ENCODE data around the gene CRACDL.

Gene CRACDL

DNA sequence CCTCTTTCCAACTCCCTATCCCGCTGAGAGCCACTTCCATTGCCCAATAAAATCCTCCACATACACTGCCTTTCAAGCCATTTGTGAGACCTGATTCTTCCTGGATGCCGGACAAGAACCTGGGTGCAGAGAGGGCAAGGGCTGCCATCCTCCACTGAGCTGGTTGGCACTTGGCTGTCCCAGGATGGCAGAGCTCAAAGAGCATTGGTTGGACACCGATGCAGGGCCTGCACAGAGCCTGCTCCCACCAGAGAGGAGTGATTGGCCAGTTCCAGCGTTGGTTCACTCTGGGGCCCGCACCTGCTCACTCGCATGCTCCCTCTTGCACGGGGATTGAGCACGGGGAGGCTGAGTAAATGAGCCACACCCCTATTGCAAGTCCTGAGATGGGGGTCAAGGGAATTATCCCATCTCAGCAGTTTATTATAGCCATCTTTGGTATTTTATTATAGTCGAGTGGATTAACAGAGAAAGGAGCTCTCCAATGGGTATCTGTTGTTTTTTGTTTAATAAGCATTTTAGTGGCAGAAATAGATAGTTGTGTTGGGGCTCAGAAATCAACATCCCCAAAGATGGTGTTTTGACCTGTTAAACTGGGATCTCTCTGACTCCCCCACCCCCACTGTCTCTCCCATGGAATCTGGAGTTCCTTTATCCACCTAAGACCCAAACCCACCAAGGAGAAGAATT, 185.3 kb downstream of the CRACDL start:
- no peak for DNase-seq (ENCODE audit: low read depth)

DNA sequence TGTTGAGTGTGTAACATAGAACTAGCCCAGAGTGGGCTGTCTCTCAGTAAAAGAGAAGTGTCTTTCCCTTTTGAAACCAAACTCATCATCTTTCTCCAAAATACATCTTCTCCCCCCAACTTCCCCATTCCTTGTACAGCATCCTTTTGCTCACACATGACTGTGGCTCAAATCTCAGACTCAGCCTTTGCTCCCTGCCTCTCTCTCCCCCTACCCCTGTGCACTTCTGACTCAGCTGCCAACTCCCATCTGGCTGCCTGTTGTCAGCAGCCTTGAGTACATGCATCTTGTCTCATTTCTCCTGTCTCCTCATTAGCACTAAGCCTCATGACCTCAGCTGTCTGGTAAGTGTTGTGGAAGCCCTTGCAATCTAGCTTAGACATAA, 187.0 kb downstream of the CRACDL start:
- DNase-seq (ENCODE audit: low read depth): no peak

DNA sequence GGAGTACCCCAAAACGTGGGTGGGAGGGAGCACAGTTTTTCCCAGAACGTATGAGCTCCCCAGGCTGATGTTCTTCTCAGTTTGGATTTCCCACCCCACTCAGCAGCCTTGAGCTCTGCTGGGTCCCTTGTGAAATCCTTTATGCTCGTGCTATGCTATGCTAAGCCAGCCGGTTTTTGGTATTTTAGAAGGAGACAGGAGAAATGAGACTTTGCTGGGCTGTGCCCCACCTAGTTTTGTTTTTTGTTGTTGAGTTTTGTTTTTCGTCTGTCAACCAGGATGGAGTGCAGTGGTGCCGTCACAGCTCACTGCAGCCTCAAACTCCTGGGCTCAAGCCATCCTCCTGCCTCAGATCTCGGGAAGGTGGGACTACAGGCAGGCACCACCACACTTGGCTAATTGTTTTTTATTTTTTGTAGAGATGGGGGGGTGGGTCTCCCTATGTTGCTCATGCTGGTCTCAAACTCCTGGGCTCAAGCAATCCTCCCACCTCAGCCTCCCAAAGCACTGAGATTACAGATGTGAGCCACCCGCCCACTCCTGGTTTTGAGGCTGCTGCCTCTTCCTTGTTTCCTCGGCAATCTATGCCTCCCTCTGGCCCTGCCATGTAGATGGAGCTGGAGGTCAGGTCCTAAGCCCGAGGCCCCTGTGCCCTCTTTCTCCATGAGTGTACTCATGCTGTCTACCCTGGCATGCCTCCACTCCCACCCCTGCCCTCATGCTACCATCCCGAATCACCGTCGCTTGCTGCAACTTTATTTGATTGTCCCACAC, 187.5 kb downstream of the CRACDL start:
- DNase-seq (ENCODE audit: low read depth): no peak

DNA sequence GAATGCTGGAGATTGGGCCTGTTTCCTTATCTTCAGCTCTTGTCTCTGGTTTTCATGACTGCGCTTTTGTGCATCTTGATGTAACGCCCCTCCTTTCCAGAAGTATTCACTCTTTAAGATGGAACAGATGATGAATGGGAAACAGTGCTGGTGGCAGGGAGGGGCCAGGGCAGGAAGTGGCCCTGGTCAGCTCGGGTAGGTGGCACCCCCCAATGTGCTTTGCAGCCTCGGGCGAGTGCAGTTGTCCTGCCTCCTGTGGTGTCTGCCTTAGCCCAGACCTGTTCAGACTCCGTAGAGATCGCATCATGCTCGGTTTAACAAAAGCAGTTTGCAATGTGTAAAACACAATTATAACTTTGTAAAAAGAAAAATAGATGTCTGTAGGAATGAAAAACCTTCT, 188.1 kb downstream of the CRACDL start:
- DNase-seq (ENCODE audit: low read depth): no peak

DNA sequence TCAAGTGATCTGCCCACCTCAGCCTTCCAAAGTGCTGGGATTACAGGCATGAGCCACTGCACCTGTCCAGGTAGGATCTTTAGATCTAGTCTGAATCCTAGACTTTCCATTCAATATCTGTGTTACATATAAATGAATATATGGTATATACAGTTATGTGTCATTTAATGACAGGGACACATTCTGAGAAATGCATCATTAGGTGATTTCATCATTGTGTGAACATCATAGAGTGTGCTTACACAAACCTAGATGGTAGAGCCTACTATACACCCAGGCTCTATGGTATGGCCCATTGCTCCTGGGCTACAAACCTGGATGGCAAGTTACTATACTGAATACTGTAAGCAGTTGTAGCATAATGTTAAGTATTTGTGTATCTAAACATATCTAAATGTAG, 189.6 kb downstream of the CRACDL start:
- DNase-seq (ENCODE audit: low read depth): no peak

DNA sequence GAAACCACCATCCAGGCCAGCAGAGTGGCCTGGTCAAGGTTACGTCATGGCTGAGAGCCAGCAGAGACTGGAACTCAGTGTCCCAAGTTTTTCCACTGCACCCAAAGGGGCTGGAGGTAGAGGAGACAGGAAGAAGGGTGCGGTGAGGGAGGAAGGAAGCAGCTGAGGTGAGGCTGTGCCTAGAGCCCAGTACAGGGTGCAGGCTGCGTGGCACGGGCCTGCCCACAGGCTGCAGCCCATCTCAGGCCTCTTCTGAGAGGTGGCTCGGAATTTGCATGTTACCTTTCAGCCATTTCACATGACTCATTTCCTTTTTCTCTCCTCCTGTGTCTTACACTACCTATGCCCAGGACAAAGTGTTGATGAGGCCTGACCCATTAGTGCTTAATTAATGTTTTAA, 191.4 kb downstream of the CRACDL start:
- DNase-seq (ENCODE audit: low read depth): no peak
